ENCODE measurements around the gene FZR1. TPM values are rescaled to one million over a fixed set of nuclear protein-coding genes. Genes with fewer than 3 reads are reported as not detected.
A peak's percentile ranks its signal among the peaks of the same experiment; 100 is the strongest.

FZR1 gene
- total RNA-seq, 1 donor from 2014 or later = 53.9 TPM

- no peak for TF ChIP-seq CTCF (conservative IDR thresholded peaks at IDR 0.05; ENCODE audit: low read depth, low read length)
- no peak overlapping the region for H3K4me3 ChIP-seq (ENCODE audit: low read depth, low read length)
- DNase-seq (ENCODE audit: low read depth) = no peak
Measured at GRCh38 chr19:3479177-3479833, 26.8 kb upstream of the FZR1 start.

GRCh38 chr19:3479834-3480215, 26.3 kb upstream of the FZR1 start:
- peak overlapping the region; percentile 24 for H3K4me3 ChIP-seq (ENCODE audit: low read depth, low read length)
- TF ChIP-seq CTCF (conservative IDR thresholded peaks at IDR 0.05; ENCODE audit: low read depth, low read length) = no peak

GRCh38 chr19:3480383-3481091, 25.6 kb upstream of the FZR1 start, which contains the start of gene SMIM24:
Gene SMIM24 (minus strand): TSS chr19:3480525. CDS start chr19:3480463, 62 bp downstream.
- DNase-seq (ENCODE audit: low read depth) = no peak
- no peak for TF ChIP-seq CTCF (conservative IDR thresholded peaks at IDR 0.05; ENCODE audit: low read depth, low read length)
- H3K4me3 ChIP-seq (ENCODE audit: low read depth, low read length) = peak within 1 kb of the TSS; percentile 24

More at GRCh38 chr19:3479834-3480215, 26.3 kb upstream of the FZR1 start:
- DNase-seq (ENCODE audit: low read depth) = no peak

GRCh38 chr19:3481241-3482090, 24.6 kb upstream of the FZR1 start:
- no peak for TF ChIP-seq CTCF (conservative IDR thresholded peaks at IDR 0.05; ENCODE audit: low read depth, low read length)
- H3K4me3 ChIP-seq (ENCODE audit: low read depth, low read length) = no peak overlapping the region
- DNase-seq (ENCODE audit: low read depth) = no peak

GRCh38 chr19:3482507-3483225, 23.4 kb upstream of the FZR1 start:
- DNase-seq (ENCODE audit: low read depth) = no peak

More at GRCh38 chr19:3482507-3483225, 23.4 kb upstream of the FZR1 start:
- TF ChIP-seq CTCF (conservative IDR thresholded peaks at IDR 0.05; ENCODE audit: low read depth, low read length) = no peak
- no peak overlapping the region for H3K4me3 ChIP-seq (ENCODE audit: low read depth, low read length)
